SHP77 treated with DMSO at 0.1 percent for 48 hours (cell line): ENCODE results near the gene CHAT.

Experiments used
- DNase-seq: peaks from one replicate; lab custom pipeline; 2025; lab: John Stamatoyannopoulos, UW

CHAT gene

GRCh38 chr10:49631975-49632374, 18.1 kb downstream of the CHAT start:
- DNase-seq: no peak

GRCh38 chr10:49632406-49633317, 18.8 kb downstream of the CHAT start:
- DNase-seq: peak; percentile 8

GRCh38 chr10:49633327-49634068, 19.7 kb downstream of the CHAT start:
- peak; percentile 1 for DNase-seq

- DNase-seq: no peak
Measured at GRCh38 chr10:49634069-49634660, 20.3 kb downstream of the CHAT start.

- no peak for DNase-seq
Measured at GRCh38 chr10:49642311-49642710, 28.5 kb downstream of the CHAT start.

GRCh38 chr10:49643241-49644034, 29.6 kb downstream of the CHAT start:
- DNase-seq: no peak

- no peak for DNase-seq
Measured at GRCh38 chr10:49644035-49644646, 30.3 kb downstream of the CHAT start.

GRCh38 chr10:49645417-49645816, 31.6 kb downstream of the CHAT start:
- DNase-seq: no peak

GRCh38 chr10:49645871-49646870, 32.3 kb downstream of the CHAT start:
- no peak for DNase-seq

- DNase-seq: no peak
Measured at GRCh38 chr10:49647554-49647953, 33.7 kb downstream of the CHAT start.

- no peak for DNase-seq
Measured at GRCh38 chr10:49647985-49648795, 34.4 kb downstream of the CHAT start.

GRCh38 chr10:49649294-49649693, 35.5 kb downstream of the CHAT start:
- no peak for DNase-seq

GRCh38 chr10:49649936-49650723, 36.3 kb downstream of the CHAT start:
- DNase-seq: no peak

- no peak for DNase-seq
Measured at GRCh38 chr10:49650724-49651034, 36.8 kb downstream of the CHAT start.

- no peak for DNase-seq
Measured at GRCh38 chr10:49651039-49651835, 37.4 kb downstream of the CHAT start.

- DNase-seq: no peak
Measured at GRCh38 chr10:49651917-49652316, 38.1 kb downstream of the CHAT start.

GRCh38 chr10:49652421-49653272, 38.8 kb downstream of the CHAT start:
- no peak for DNase-seq
